GM21367 (cell line): Measurements from ENCODE around the gene ZNRF1.
"Not testable (repeated sequence)": the region's sequence is repeated elsewhere in the genome, so short reads cannot be mapped to it uniquely, and the experiment has no call there.

Experiments used
- ATAC-seq: cut with Tn5 transposase; IDR thresholded peaks from one replicate; pipeline ENCODE4 v1.9.1; 2021; ENCODE audit not compliant: unreplicated experiment

The ZNRF1 gene

DNA sequence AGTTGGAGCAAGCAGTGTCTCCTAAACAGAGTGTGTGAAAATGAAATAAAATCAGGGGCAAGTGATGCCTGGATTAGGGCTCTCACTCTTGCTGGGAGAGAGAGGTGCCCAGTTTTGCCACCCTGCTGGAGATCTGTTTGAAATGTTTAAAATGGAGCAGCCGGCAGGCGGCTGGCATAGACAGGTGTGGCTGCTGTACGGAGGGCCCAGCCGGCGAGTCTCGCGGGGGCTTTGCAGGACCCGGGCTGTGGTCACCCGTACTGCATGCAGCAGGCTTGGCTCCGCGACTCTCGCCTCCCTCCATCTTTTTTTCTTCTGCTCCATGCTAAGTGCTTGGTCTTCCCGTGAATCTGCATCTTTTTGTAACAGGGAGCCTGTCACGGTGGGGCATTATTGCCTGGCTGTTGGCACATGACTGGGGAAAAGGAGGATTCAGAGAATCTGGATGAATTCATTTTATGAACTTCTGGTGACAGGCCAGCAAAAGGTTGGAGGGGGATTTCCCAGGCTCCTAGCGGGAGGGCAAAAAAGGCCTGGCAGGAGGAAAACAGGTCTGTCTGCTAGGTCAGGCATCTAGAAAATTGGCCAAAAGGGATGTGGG is 1.8 kb downstream of the ZNRF1 start:
- no peak for ATAC-seq

DNA sequence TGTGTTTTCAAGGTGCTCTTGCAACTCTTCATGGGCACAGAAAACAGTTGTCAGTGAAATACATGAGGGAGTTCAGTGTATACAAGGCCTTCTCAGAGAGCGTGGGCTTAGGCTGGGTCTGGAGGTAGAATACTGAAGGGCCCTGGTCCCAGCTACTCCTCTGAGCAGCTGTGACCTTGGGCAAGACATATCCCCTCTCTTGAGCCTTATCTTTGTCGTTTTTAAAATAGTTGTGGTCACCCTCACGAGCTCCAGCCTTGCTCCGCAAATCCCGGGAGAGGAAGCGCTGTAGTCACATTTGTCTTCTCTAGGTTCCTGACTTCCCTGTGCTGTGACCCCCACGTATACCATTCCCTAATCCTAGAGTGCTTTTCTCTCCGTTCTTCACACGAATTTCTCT is 3.6 kb downstream of the ZNRF1 start:
- ATAC-seq = no peak

DNA sequence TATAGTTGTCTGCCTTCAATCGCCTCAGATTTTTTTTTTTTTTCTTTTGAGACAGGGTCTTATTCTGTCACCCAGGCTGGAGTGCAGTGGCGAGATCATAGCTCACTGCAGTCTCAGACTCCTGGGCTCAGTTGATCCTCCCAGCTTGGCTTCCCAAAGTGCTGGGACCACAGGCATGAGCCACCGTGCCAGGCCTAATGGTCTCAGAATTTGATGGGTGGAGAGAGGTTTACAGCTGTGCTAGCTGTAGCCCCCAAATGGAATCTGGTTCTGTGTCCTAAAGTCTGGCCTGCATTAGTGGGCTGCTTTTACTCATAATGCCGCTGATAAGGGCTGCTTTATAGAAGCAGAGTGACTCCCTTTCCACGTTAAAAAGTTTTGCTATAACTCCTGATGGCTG is 5.1 kb downstream of the ZNRF1 start:
- no peak for ATAC-seq

DNA sequence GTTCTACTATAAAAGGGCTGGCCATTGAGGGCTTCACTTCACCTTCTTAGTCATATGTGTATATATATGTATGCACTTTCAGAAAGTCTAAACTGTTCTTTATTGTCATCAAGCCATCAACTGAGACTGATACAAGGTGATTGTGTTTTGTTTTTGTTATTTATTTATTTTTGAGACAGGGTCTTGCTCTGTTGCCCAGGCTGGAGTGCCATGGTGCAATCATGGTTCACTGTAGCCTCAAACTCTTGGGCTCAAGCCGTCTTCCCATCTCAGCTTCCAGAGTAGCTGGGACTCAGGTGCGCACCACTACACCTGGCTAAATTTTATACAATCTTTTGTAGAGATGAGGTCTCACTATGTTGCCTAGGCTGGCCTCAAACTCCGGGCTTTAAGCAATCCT is 5.6 kb downstream of the ZNRF1 start:
- no peak for ATAC-seq

DNA sequence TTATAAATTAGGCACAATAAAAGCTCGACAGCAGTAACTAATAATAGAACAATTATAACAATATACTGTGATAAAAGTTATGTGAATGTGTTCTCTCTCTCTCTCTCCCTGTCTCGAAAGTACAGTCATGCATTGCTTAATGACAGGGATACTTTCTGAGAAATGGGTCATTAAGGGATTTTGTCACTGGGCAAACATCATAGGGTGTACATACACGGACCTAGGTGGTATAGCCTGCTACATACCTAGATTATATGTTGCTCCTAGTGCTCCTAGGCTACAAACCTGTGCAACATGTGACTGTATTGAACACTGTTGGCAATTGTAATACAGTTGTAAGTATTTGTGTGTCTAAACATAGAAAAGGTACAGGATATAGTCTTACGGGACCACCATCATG is 6.9 kb downstream of the ZNRF1 start:
- no peak for ATAC-seq

DNA sequence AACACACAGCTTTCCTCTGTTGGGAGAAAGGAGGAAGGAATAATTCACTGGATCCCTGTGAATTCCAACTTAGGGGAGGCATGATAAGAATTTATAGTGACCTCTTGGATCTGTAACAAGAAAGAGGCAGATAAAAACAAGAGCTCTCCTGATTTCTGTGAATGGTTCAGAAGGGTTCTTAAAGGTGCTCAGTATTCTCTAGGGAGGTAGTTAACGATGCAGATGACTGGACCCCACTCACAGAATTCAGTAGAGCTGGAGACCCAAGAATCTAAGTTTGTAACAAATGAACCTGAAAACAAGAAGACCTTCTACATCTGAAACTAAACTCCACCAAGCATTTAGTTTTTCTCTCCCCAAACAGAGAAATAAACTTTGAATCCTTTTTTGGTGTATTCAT is 8.6 kb downstream of the ZNRF1 start:
- ATAC-seq = no peak

DNA sequence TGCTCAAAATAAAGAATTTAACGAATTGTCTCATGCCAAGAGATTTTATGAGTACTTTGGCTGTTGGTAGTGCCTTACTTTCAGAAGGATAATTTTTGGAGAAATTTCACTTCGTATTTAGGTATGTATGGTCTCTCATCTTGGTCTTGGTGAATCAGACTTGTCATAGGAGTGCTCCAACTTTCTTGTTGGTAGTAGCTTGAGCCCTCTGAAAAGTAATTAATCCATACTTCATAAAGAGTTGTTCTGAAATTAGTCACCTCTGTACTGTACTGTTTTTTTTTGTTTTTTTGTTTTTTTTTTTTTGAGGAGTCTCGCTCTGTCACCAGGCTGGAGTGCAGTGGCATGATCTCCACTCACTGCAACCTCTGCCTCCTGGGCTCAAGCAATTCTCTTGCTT is 11.6 kb downstream of the ZNRF1 start:
- no peak for ATAC-seq

DNA sequence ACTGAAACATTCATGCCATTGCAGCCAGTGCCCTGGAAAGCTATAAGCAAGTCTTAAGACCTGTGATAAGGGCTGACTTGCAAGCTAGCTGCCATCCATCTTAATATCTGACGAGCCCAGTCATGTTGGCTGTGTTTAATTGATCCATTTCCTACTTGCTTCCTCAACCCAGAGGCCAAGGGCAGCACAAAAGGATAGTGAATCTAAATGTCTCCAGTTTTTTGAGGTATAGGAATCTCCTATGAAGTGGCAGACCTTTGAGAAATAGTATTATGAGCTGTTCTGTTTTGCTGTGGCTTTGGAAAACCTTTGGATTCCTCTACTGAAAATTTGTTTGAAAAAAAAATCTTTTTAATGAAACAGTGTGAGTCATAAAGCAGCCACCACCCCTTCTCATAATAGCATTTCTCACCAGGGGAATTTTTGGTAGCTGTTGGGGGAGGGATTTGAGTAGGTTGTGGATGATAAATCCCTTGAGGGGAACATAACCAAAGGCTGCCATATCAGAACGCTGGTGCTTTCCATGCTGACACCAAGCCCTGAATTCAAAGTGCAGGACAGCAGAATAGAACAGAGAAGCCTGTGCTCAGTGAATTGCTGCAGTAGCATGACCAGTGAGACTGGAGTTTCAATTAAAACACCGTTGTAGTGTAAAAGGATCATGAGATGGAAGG is 12.9 kb downstream of the ZNRF1 start:
- ATAC-seq = peak; percentile 53

DNA sequence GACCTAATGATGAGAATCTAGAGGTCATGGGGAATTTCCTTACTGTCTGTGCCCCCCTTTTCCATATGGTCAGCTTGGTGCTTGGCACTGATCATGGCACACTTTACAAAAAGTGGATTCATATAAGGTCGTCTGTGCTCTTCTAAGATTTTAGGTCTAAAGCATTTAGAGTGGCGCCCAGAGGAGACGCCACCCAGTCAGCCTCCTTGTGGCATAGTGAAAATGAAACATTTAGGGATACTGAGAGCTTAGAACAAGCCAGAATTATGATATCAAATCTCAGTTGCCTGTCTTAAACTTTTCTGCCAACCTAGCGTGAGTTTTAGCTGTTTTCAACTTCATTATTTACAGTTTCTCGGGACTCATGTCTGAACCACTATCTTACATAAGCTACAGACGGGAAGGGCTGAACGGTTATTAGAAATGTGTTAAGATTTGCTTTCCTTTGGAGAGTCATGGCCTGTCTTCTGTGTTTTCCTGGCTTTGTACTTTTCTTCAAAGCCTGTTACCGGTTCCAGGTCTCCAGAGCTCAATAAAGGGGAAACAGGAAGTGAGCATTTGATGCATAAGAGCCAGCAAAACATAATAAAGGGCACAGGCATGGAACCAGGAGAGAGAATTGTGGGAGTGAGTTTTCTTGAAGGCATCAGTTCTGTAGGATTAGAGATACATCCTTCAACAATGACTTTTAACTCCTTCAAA is 13.7 kb downstream of the ZNRF1 start:
- ATAC-seq = peak; percentile 3

DNA sequence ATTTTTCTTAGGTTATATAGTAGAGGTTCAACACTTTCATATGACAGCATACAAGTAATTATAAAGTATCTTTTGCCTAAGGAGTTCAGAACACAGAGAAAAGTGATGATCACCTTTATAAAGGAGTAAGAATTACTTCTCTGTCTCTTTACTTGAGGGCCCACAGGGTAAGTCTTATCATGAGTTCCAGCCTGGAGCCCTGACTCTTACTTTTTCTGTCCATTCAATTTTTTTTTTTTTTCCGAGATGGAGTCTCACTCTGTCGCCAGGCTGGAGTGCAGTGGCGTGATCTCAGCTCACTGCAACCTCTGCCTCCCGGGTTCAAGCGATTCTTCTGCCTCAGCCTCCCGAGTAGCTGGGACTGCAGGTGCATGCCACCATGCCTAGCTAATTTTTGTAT is 14.3 kb downstream of the ZNRF1 start:
- not testable (repeated sequence) for ATAC-seq

DNA sequence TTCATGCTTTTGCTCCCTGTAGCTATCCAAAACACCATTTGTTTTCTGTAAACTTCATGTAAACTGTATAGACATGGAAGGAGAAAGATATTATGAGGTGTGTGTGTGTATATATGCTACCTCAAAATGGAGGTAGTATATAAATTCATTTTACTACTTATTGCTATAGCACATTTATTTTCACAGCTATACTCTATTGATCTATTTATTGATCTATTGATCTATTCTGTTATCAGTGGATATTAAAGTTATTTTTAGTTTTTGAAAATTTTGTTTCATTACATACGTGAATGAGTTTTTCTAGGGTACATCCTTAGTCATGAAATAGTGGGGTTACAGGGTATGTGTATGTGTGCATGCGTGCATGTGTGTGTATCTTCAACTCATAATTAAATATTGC is 15.5 kb downstream of the ZNRF1 start:
- ATAC-seq = no peak

DNA sequence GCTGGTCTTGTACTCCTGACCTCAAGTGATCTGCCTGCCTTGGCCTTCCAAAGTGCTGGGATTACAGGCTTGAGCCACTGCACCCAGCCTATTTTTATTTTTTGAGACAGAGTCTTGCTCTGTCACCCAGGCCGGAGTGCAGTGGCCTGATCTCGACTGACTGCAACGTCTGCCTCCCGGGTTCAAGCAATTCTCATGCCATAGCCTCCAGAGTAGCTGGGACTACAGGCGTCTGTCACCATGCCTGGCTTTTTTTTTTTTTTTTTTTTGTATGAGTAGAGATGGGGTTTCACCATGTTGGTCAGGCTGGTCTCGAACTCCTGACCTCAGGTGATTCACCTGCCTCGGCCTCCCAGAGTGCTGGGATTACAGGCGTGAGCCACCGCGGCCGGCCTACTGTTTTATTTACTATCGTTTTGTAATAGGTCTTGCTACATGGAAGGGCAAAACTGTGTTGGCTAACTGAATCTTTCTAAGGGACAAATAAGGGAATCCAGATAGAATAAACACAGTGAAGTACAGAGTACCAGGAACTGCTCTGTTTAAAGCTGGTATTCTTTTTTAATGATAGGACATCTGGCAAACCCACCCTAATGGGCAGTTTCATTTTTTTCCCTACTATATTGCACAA is 17.7 kb downstream of the ZNRF1 start:
- not testable (repeated sequence) for ATAC-seq

DNA sequence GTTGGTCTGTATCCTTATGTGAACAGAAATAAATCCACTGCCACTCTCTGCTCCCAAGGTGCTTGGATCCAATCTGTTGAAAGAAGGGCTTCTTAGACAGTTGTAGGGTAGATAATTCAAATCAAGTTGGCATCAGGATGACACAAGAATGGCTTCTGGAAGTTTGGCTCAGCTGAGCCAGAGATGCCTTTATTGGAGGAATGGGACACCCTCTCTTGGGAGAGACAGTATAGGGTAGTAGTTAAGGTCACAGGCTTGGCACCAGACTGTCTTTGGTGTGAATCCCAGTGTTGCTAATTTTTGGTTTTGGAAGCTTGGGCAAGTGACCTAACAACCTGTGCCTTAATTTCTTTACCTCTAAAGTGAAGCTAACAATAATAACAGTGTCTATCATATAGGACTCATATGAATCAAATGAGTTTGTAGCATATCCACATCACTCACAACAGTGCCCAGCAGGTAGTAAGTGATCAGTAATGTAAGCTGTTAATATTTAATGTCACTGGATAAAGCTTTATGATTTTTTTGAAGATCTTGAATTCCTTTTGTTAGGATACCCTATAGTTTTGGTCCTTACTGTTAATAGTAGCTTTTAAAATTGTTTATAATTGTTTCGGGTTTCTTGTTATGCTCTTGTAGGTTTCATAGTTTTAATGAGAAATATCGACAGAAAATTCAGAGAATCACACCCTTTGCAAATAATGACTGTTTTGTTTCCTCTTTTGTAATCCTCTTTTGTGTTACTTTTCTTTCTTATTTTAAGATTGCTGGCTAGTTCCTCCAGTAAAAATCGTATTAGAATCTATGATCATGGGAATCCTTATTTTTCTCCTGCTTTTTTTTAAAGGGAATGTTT is 19.1 kb downstream of the ZNRF1 start:
- no peak for ATAC-seq

DNA sequence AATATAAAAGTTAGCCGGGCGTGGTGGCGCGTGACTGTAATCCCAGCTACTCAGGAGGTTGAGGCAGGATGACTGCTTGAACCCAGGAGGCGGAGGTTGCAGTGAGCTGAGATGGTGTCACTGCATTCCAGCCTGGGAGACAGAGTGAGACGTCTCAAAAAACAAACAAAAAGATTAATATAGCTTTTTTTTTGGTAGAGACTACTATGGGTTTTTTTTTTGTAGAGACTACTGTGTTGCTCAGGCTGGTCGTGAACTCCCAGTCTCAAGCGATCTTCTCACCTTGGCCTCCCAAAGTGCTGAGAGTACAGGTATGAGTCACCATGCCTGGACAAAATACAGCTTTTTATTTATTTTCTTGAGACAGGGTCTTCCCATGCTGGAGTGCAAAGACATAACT is 20.2 kb downstream of the ZNRF1 start:
- peak; percentile 64 for ATAC-seq

DNA sequence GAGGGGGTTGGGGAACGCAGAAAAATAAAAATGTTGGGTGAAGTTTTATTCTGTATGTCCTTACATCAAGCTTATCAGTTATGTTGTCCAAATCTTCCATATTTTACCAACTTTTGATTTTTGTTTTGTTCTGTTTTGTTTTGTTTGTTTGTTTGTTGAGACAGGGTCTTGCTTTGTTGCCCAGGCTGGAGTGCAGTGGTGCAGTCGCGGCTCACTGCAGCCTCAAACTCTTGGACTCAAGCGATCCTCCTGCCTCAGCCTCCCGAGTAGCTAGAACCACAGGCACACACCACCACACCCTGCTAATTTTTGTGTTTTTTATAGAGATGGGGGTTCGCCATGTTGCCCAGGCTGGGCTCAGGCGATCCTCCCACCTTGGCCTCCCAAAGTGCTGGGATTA is 20.8 kb downstream of the ZNRF1 start:
- ATAC-seq = no peak

DNA sequence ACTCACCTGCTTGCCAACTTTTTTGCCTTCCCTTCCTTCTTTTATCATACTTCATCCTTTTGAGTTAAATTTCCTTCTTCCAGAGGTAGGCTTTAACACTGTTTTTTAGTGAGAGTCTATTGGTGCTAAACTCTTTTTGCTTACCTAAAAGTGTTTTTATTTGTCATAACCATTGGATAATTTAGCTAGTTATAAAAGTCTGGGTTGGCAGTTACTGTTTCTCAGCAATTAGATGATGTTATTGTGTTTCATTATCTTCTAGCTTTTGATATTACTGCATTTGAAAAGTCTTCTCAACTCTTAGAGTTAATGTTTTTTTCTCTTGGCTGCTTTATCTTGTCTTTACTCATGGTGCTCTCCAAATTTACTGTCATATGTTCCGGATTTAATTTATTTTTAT is 22.6 kb downstream of the ZNRF1 start:
- no peak for ATAC-seq

DNA sequence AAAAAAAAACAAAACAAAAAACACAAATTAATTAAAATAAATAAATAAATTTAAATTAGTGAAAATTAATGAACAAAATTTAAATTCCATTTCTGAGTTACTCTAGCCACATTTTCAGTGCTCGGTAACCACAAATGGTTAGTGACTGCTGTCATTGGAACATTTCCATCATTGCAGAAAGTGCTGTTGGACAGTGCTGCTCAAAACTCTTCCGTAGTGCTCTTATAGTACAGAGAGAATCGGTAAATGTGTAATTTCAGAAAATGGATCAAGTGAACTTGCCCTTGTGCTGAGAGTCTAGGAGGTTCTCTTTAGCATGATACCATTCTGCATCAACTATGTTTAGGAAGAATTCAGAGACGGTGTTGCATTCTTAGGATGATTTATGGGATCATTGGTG is 23.7 kb downstream of the ZNRF1 start:
- no peak for ATAC-seq

DNA sequence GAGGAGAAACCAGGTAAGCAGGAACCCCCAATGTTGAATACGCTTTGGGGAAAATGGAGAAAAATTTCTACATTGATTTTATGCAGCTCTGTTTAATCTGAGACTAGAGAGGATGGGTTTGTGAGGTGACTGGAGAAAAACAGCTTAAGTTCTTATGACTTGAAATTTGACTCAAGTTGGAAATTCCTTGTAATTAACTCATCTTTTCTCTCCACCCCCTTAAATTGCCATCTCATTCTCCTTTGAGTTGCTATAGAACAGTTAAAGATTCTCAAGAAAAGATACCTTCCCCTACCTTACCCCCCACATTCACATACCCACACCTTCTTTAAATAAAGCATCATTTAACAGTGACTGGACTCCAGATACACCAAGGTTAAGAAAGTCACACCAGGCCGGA is 24.2 kb downstream of the ZNRF1 start:
- no peak for ATAC-seq

DNA sequence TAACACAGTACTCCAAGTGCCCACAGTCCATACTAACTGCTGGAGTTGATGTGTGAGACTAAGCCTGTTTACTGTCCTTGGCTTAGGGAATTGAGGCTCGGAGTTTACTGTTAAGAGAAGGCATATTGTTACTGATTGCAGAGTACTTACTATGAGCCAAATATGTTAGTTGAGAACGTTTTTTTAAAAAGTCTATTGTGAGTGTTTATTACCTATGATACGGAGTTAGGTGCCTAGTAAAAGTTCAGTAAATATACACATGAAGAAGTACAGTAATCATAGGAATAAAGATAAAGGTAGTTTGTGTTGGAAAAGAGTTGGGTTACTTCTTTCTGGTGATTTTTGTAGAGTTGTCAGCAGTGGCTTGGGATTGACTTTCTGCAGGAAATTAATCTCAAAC is 25.4 kb downstream of the ZNRF1 start:
- no peak for ATAC-seq

DNA sequence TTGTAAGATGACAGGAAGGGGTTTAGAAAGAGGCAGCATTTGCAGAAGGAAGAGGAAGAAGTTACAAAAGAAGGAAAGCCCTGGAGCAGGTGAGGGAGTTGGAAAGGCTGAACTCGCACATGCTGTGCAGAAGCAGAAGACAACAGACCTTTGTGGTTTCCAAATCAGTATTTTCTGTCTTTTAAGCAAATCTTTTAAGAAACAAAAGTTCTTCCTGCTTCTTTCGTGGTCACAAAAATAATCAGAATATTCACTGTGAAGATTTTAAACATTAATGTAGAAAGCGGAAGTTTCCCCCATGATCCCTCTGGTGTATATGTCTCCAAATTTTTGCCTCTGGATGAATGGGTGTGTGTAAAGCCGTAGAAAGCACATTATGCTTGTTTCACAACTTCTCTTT is 25.8 kb downstream of the ZNRF1 start:
- ATAC-seq = no peak

DNA sequence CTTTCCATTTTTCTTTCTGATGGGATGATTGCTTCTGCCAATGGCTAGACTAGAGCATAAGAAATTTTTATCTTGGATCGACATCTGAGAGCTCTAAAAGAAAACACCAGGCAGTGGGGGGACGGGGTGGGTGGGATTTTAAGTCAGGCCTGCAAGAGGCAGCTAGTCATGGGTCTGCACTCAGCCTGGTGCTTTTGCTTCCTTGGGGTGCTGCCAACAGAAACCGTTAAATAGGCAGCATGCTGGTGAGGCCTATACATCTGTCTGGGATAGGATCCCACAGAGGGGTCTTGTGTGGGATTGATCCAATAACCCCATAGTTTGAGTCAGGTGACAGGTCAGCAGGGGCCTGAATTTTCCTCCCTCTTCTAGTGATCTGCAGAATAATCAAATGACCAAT is 26.9 kb downstream of the ZNRF1 start:
- ATAC-seq = no peak
